ENCODE results near the gene SLC16A6.

SLC16A6 gene

GRCh38 chr17:68306819-68307218, 15.9 kb upstream of the SLC16A6 start:
- Histone ChIP-seq H3K9me3 (ENCODE audit: severe bottlenecking) (no peaks in the 10 kb centered on the region), H3K27me3 (ENCODE audit: insufficient read depth, poor library complexity, severe bottlenecking) (no peaks in the 10 kb centered on the region), H3K4me3 (ENCODE audit: severe bottlenecking) (no peak overlapping the region), H3K4me1 (ENCODE audit: insufficient read depth, poor library complexity, severe bottlenecking) (no peaks in the 10 kb centered on the region), H3K36me3 (ENCODE audit: low read depth) (no peaks in the 10 kb centered on the region), H3K27ac (ENCODE audit: poor library complexity, severe bottlenecking) (no peak overlapping the region)
- no peak for TF ChIP-seq CTCF (IDR thresholded peaks at IDR 0.05; ENCODE audit: poor library complexity, severe bottlenecking)
- DNase-seq (ENCODE audit: low spot score) (no peak), ATAC-seq (ENCODE audit: low read depth) (no peak)

- no peak overlapping the region for H3K27ac ChIP-seq (ENCODE audit: poor library complexity, severe bottlenecking)
- no peaks in the 10 kb centered on the region for H3K27me3 ChIP-seq (ENCODE audit: insufficient read depth, poor library complexity, severe bottlenecking)
- H3K4me1 ChIP-seq (ENCODE audit: insufficient read depth, poor library complexity, severe bottlenecking) = no peaks in the 10 kb centered on the region
- no peak for TF ChIP-seq CTCF (IDR thresholded peaks at IDR 0.05; ENCODE audit: poor library complexity, severe bottlenecking)
- DNase-seq (ENCODE audit: low spot score) = no peak
- no peak overlapping the region for H3K4me3 ChIP-seq (ENCODE audit: severe bottlenecking)
- H3K9me3 ChIP-seq (ENCODE audit: severe bottlenecking) = no peaks in the 10 kb centered on the region
- no peaks in the 10 kb centered on the region for H3K36me3 ChIP-seq (ENCODE audit: low read depth)
- no peak for ATAC-seq (ENCODE audit: low read depth)
These were observed 14.2 kb upstream of the SLC16A6 start for GRCh38 chr17:68305142-68305541.

GRCh38 chr17:68304706-68305105, 13.8 kb upstream of the SLC16A6 start:
- no peak for TF ChIP-seq CTCF (IDR thresholded peaks at IDR 0.05; ENCODE audit: poor library complexity, severe bottlenecking)
- Histone ChIP-seq H3K36me3 (ENCODE audit: low read depth) (no peaks in the 10 kb centered on the region), H3K4me3 (ENCODE audit: severe bottlenecking) (no peak overlapping the region), H3K4me1 (ENCODE audit: insufficient read depth, poor library complexity, severe bottlenecking) (no peaks in the 10 kb centered on the region), H3K27me3 (ENCODE audit: insufficient read depth, poor library complexity, severe bottlenecking) (no peaks in the 10 kb centered on the region), H3K27ac (ENCODE audit: poor library complexity, severe bottlenecking) (no peak overlapping the region), H3K9me3 (ENCODE audit: severe bottlenecking) (no peaks in the 10 kb centered on the region)
- DNase-seq (ENCODE audit: low spot score) (no peak), ATAC-seq (ENCODE audit: low read depth) (no peak)

- Histone ChIP-seq H3K27ac (ENCODE audit: poor library complexity, severe bottlenecking) (no peak overlapping the region), H3K27me3 (ENCODE audit: insufficient read depth, poor library complexity, severe bottlenecking) (no peaks in the 10 kb centered on the region), H3K9me3 (ENCODE audit: severe bottlenecking) (no peaks in the 10 kb centered on the region), H3K4me3 (ENCODE audit: severe bottlenecking) (no peak overlapping the region), H3K36me3 (ENCODE audit: low read depth) (no peaks in the 10 kb centered on the region), H3K4me1 (ENCODE audit: insufficient read depth, poor library complexity, severe bottlenecking) (no peaks in the 10 kb centered on the region)
- ATAC-seq (ENCODE audit: low read depth) = no peak
- TF ChIP-seq CTCF (IDR thresholded peaks at IDR 0.05; ENCODE audit: poor library complexity, severe bottlenecking) = no peak
- DNase-seq (ENCODE audit: low spot score) = no peak
These were observed 11.7 kb upstream of the SLC16A6 start for GRCh38 chr17:68302666-68303065.

- Histone ChIP-seq H3K27me3 (ENCODE audit: insufficient read depth, poor library complexity, severe bottlenecking) (no peaks in the 10 kb centered on the region), H3K4me1 (ENCODE audit: insufficient read depth, poor library complexity, severe bottlenecking) (no peaks in the 10 kb centered on the region), H3K4me3 (ENCODE audit: severe bottlenecking) (no peak overlapping the region), H3K9me3 (ENCODE audit: severe bottlenecking) (no peaks in the 10 kb centered on the region), H3K27ac (ENCODE audit: poor library complexity, severe bottlenecking) (no peak overlapping the region), H3K36me3 (ENCODE audit: low read depth) (no peaks in the 10 kb centered on the region)
- no peak for ATAC-seq (ENCODE audit: low read depth)
- TF ChIP-seq CTCF (IDR thresholded peaks at IDR 0.05; ENCODE audit: poor library complexity, severe bottlenecking) = no peak
- DNase-seq (ENCODE audit: low spot score) = no peak
These were observed 11.2 kb upstream of the SLC16A6 start for GRCh38 chr17:68302066-68302564.

Data from RWPE2 (cell line).